Panc1 (cell line): ENCODE measurements around the gene CARD16. TPM values are rescaled to one million over a fixed set of nuclear protein-coding genes. Genes with fewer than 3 reads are reported as not detected.

Experiments used
- ATAC-seq: fragments of 200-7000 bp; cut with Tn5 transposase; 2 replicates; pipeline ENCODE4 v1.9.1; 2020; ENCODE audit warnings: mild to moderate bottlenecking, moderate library complexity
- BruUV-seq: library from RNA; stranded (reverse); fragments of 400-500 nt; replicated peaks from 2 replicates; lab custom pipeline; 2021; lab: Mats Ljungman, UMichigan
- CTCF ChIA-PET: fragments of 300-600 bp; sonication (Branson Sonifier 250); formaldehyde crosslinking; loops from one replicate; lab custom pipeline; 2022; ENCODE audit warnings: antibody characterized with exemption; lab: Charles Lee
- POLR2A ChIA-PET: fragments of 300-600 bp; sonication (Branson Sonifier 250); formaldehyde crosslinking; loops from one replicate; lab custom pipeline; 2022; ENCODE audit warnings: antibody characterized with exemption; lab: Charles Lee
- DNase-seq: peaks from one replicate; pipeline ENCODE4 v3.0.0-alpha.2; 2010; ENCODE audit warnings: low read depth, low spot score
- H3K27ac ChIP-seq: 2 replicates; pipeline ENCODE4 v1.5.1; 2011; ENCODE audit warnings: mild to moderate bottlenecking, low read length, inconsistent platforms
- H3K27me3 ChIP-seq: fragments of 200-500 bp; sonication (Bioruptor generic); 2 replicates; pipeline ENCODE4 v1.6.0; 2014; ENCODE audit warnings: low read length, inconsistent platforms; ENCODE audit not compliant: control insufficient read depth, insufficient read depth
- H3K36me3 ChIP-seq: fragments of 200-500 bp; sonication (Bioruptor generic); 2 replicates; pipeline ENCODE4 v1.5.1; 2014; ENCODE audit warnings: inconsistent platforms, mild to moderate bottlenecking, low read length, moderate library complexity; ENCODE audit not compliant: control insufficient read depth, insufficient read depth
- H3K4me1 ChIP-seq: 2 replicates; pipeline ENCODE4 v1.5.1; 2011; ENCODE audit warnings: inconsistent platforms, mild to moderate bottlenecking, low read length, moderate library complexity; ENCODE audit not compliant: control insufficient read depth, insufficient read depth
- H3K4me3 ChIP-seq, 2 experiments: 2 replicates each; pipeline ENCODE4 v1.5.1; 2011 to 2012; ENCODE audit warnings: low read depth in 2 of 2, low read length in 2 of 2, mild to moderate bottlenecking in 2 of 2, inconsistent platforms in 1 of 2, moderate library complexity in 1 of 2
- H3K9me3 ChIP-seq: fragments of 200-500 bp; sonication (Bioruptor generic); 2 replicates; pipeline ENCODE4 v1.5.1; 2014; ENCODE audit warnings: low read depth, mild to moderate bottlenecking, inconsistent platforms, low read length, moderate library complexity; ENCODE audit not compliant: control insufficient read depth, insufficient read depth
- CTCF ChIP-seq: fragments of 450-650 bp; IDR thresholded peaks from 2 replicates; pipeline ENCODE4 v1.5.1; 2017; ENCODE audit warnings: mild to moderate bottlenecking
- POLR2AphosphoS5 ChIP-seq: IDR thresholded peaks from 2 replicates; pipeline ENCODE4 v1.6.1; 2012; ENCODE audit warnings: mild to moderate bottlenecking, low read depth, low read length, moderate library complexity
- REST ChIP-seq, 2 experiments: IDR thresholded peaks; 2 replicates each; pipeline ENCODE4 v1.6.1; 2011 to 2012; ENCODE audit warnings: low read depth in 2 of 2, control low read depth in 1 of 2, low read length in 1 of 2, mild to moderate bottlenecking in 1 of 2, moderate library complexity in 1 of 2; ENCODE audit not compliant: insufficient read depth in 1 of 2
- SIN3A ChIP-seq: IDR thresholded peaks from 2 replicates; pipeline ENCODE4 v1.6.1; 2012; ENCODE audit warnings: low read depth, mild to moderate bottlenecking, low read length, moderate library complexity, borderline replicate concordance; ENCODE audit not compliant: insufficient read depth
- TCF7L2 ChIP-seq: IDR thresholded peaks from 2 replicates; pipeline ENCODE4 v1.6.1; 2011; ENCODE audit warnings: mild to moderate bottlenecking, low read depth, low read length, inconsistent platforms
- in situ Hi-C: cut with HindIII; loops from 2 replicates; pipeline ENCODE4 v1.10.0; 2016; ENCODE audit warnings: low sequenced_read_pairs, low pct_unique_long_range_greater_than_20kb
- intact Hi-C: fragments of 100-400 bp; cut with micrococcal nuclease; formaldehyde crosslinking; loops from one replicate; pipeline ENCODE4 v1.10.0; 2022; ENCODE audit not compliant: unreplicated experiment
- total RNA-seq: library from RNA; stranded (reverse); gene quantifications from one replicate; pipeline ENCODE4 v1.2.1, GENCODE V29; 2021; ENCODE audit not compliant: unreplicated experiment

CARD16 gene
- total RNA-seq, 1 experiment from 2014 or later, result not detected

GRCh38 chr11:105033781-105034180 is 11.4 kb downstream of the CARD16 start:
- Histone ChIP-seq H3K4me1 (no peaks in the 10 kb centered on the region), H3K9me3 (no peaks in the 10 kb centered on the region), H3K27ac (no peak overlapping the region), H3K27me3 (no peaks in the 10 kb centered on the region), H3K36me3 (no peaks in the 10 kb centered on the region), H3K4me3 (no peak overlapping the region)
- POLR2A ChIA-PET, result no interaction called here
- intact Hi-C loops, result no loop called here
- BruUV-seq, result no TSS peak
- TF ChIP-seq SIN3A (no peak), CTCF (no peak), POLR2AphosphoS5 (no peak), TCF7L2 (no peak), REST (IDR thresholded peaks at IDR 0.05; ENCODE audit: insufficient read depth in 1 of 2, low read depth in 2 of 2, low read length in 1 of 2) (no peak)
- CTCF ChIA-PET, result no interaction called here
- no peak for DNase-seq
- no peak for ATAC-seq
- in situ Hi-C loops, result no loop called here

- H3K4me3 ChIP-seq, result no peak overlapping the region
- POLR2A ChIA-PET, result no interaction called here
- CTCF ChIA-PET, result no interaction called here
- H3K27ac ChIP-seq, result no peak overlapping the region
- in situ Hi-C loops, result no loop called here
- no peak for ATAC-seq
- H3K27me3 ChIP-seq, result no peaks in the 10 kb centered on the region
- no peaks in the 10 kb centered on the region for H3K9me3 ChIP-seq
- no peaks in the 10 kb centered on the region for H3K4me1 ChIP-seq
- DNase-seq, result no peak
- intact Hi-C loops, result no loop called here
- no peaks in the 10 kb centered on the region for H3K36me3 ChIP-seq
- no TSS peak for BruUV-seq
- TF ChIP-seq REST (IDR thresholded peaks at IDR 0.05; ENCODE audit: insufficient read depth in 1 of 2, low read depth in 2 of 2, low read length in 1 of 2) (no peak), POLR2AphosphoS5 (no peak), CTCF (no peak), TCF7L2 (no peak), SIN3A (no peak)
These were observed 11.8 kb downstream of the CARD16 start for GRCh38 chr11:105033343-105033742.
